ENCODE data around the gene ELOVL1.

Gene ELOVL1

GRCh38 chr1:43315963-43316737 lies 51.7 kb downstream of the ELOVL1 start:
- CTCF ChIA-PET = interaction anchor here (0.7 to 1.2 kb wide), 2 partner anchors 14 to 23 kb away, joined by 3 read pairs; no protein-coding TSS in a partner anchor
- POLR2A ChIA-PET = no interaction called here
- no peak for DNase-seq (ENCODE audit: low read depth, low spot score)
- H3K4me3 ChIP-seq (ENCODE audit: low read depth, low read length) = no peak overlapping the region
- no peak for TF ChIP-seq CTCF (IDR thresholded peaks at IDR 0.05; ENCODE audit: insufficient read depth, low read length, missing control alignments)

DNA sequence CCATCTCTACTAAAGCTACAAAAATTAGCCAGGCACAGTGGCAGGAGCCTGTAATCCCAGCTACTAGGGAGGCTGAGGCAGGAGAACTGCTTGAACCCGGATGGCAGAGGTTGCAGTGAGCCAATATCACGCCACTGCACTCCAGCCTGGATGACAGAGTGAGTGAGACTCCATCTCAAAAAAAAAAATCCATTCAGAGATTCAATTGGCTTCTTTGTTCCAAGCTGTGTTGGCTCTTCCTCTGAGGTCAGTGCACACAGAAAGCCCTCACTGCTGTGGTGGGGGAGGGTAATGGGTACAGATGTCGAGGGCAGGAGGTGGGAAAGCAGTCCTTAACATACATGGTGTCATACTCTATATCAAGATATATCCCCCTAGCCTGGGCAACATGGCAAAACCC lies 52.3 kb downstream of the ELOVL1 start:
- TF ChIP-seq CTCF (IDR thresholded peaks at IDR 0.05; ENCODE audit: insufficient read depth, low read length, missing control alignments) = no peak
- DNase-seq (ENCODE audit: low read depth, low spot score) = no peak
- POLR2A ChIA-PET = no interaction called here
- CTCF ChIA-PET = no interaction called here
- no peak overlapping the region for H3K4me3 ChIP-seq (ENCODE audit: low read depth, low read length)

GRCh38 chr1:43314233-43314632 lies 53.6 kb downstream of the ELOVL1 start:
- DNase-seq (ENCODE audit: low read depth, low spot score) = no peak
- CTCF ChIA-PET = no interaction called here
- no peak for TF ChIP-seq CTCF (IDR thresholded peaks at IDR 0.05; ENCODE audit: insufficient read depth, low read length, missing control alignments)
- POLR2A ChIA-PET = no interaction called here
- no peak overlapping the region for H3K4me3 ChIP-seq (ENCODE audit: low read depth, low read length)

DNA sequence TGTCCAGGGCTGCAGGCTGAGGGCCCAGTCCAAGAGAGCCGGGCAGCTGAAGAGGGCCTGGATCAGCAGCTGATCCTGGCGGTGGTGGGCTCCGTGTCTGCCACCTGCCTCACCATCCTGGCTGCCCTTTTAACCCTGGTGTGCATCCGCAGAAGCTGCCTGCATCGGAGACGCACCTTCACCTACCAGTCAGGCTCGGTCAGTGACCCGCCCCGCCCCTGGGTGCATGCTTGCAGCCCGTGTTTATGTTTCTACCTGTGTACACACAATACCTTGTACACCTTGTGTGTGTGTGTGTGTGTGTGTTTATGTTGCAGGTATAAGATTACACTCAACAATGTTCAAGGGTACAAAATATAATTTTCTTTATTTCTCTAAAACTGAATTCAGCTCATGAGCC lies 54.0 kb downstream of the ELOVL1 start:
- ChIA-PET POLR2A (no interaction called here), CTCF (no interaction called here)
- TF ChIP-seq CTCF (IDR thresholded peaks at IDR 0.05; ENCODE audit: insufficient read depth, low read length, missing control alignments) = no peak
- no peak overlapping the region for H3K4me3 ChIP-seq (ENCODE audit: low read depth, low read length)
- DNase-seq (ENCODE audit: low read depth, low spot score) = no peak

All from AG04449 (cell line).